ENCODE data around the gene LRBA.

The LRBA gene

GRCh38 chr4:150950657-150951288 lies 64.3 kb downstream of the LRBA start:
- H3K9me3 Mint-ChIP-seq, result peaks cover under 1% of the 10 kb centered on the region
- DNase-seq (no peak), ATAC-seq (no peak)
- no peak overlapping the region for H3K4me3 Mint-ChIP-seq
- peaks cover 53% of the 10 kb centered on the region for H3K4me1 Mint-ChIP-seq
- H3K36me3 Mint-ChIP-seq (ENCODE audit: low read depth), result peaks cover 8% of the 10 kb centered on the region
- H3K27me3 Mint-ChIP-seq, result no peaks in the 10 kb centered on the region
- H3K27ac Mint-ChIP-seq, result no peak overlapping the region

GRCh38 chr4:150949943-150950342 lies 65.1 kb downstream of the LRBA start:
- peaks cover 52% of the 10 kb centered on the region for H3K4me1 Mint-ChIP-seq
- no peak overlapping the region for H3K4me3 Mint-ChIP-seq
- ATAC-seq, result no peak
- H3K36me3 Mint-ChIP-seq (ENCODE audit: low read depth), result peaks cover 6% of the 10 kb centered on the region
- H3K27me3 Mint-ChIP-seq, result no peaks in the 10 kb centered on the region
- H3K27ac Mint-ChIP-seq, result no peak overlapping the region
- no peaks in the 10 kb centered on the region for H3K9me3 Mint-ChIP-seq
- no peak for DNase-seq

GRCh38 chr4:150949342-150949741 lies 65.7 kb downstream of the LRBA start:
- Mint-ChIP-seq H3K4me3 (no peak overlapping the region), H3K27ac (no peak overlapping the region), H3K9me3 (no peaks in the 10 kb centered on the region), H3K36me3 (ENCODE audit: low read depth) (peaks cover 6% of the 10 kb centered on the region), H3K27me3 (no peaks in the 10 kb centered on the region), H3K4me1 (peaks cover 58% of the 10 kb centered on the region)
- DNase-seq, result no peak
- ATAC-seq, result no peak

- peaks cover 62% of the 10 kb centered on the region for H3K4me1 Mint-ChIP-seq
- no peaks in the 10 kb centered on the region for H3K27me3 Mint-ChIP-seq
- no peak overlapping the region for H3K4me3 Mint-ChIP-seq
- no peak for ATAC-seq
- H3K9me3 Mint-ChIP-seq, result no peaks in the 10 kb centered on the region
- no peak overlapping the region for H3K27ac Mint-ChIP-seq
- no peak for DNase-seq
- peaks cover 7% of the 10 kb centered on the region for H3K36me3 Mint-ChIP-seq (ENCODE audit: low read depth)
Observed at GRCh38 chr4:150948710-150949109, 66.4 kb downstream of the LRBA start.

GRCh38 chr4:150948074-150948473 lies 67.0 kb downstream of the LRBA start:
- H3K9me3 Mint-ChIP-seq, result no peaks in the 10 kb centered on the region
- peaks cover 8% of the 10 kb centered on the region for H3K36me3 Mint-ChIP-seq (ENCODE audit: low read depth)
- H3K27me3 Mint-ChIP-seq, result no peaks in the 10 kb centered on the region
- DNase-seq (no peak), ATAC-seq (no peak)
- H3K4me1 Mint-ChIP-seq, result peaks cover 66% of the 10 kb centered on the region
- no peak overlapping the region for H3K27ac Mint-ChIP-seq
- H3K4me3 Mint-ChIP-seq, result no peak overlapping the region

GRCh38 chr4:150944660-150945059 lies 70.4 kb downstream of the LRBA start:
- no peak for DNase-seq
- H3K9me3 Mint-ChIP-seq, result no peaks in the 10 kb centered on the region

GRCh38 chr4:150943818-150944217 lies 71.3 kb downstream of the LRBA start:
- ATAC-seq (peak; percentile 83), DNase-seq (peak; percentile 7)
- Mint-ChIP-seq H3K36me3 (ENCODE audit: low read depth) (peaks cover 7% of the 10 kb centered on the region), H3K27me3 (no peaks in the 10 kb centered on the region), H3K9me3 (no peaks in the 10 kb centered on the region), H3K4me3 (no peak overlapping the region), H3K27ac (peak overlapping the region; percentile 67), H3K4me1 (peaks cover 58% of the 10 kb centered on the region)

More at GRCh38 chr4:150944660-150945059, 70.4 kb downstream of the LRBA start:
- Mint-ChIP-seq H3K4me1 (peaks cover 55% of the 10 kb centered on the region), H3K36me3 (ENCODE audit: low read depth) (peaks cover 9% of the 10 kb centered on the region), H3K27me3 (no peaks in the 10 kb centered on the region), H3K27ac (no peak overlapping the region), H3K4me3 (no peak overlapping the region)
- no peak for ATAC-seq

- H3K27me3 Mint-ChIP-seq, result no peaks in the 10 kb centered on the region
- H3K9me3 Mint-ChIP-seq, result no peaks in the 10 kb centered on the region
- H3K27ac Mint-ChIP-seq, result no peak overlapping the region
- H3K4me3 Mint-ChIP-seq, result no peak overlapping the region
- ATAC-seq, result no peak
- no peak for DNase-seq
- H3K36me3 Mint-ChIP-seq (ENCODE audit: low read depth), result peaks cover 7% of the 10 kb centered on the region
- H3K4me1 Mint-ChIP-seq, result peaks cover 63% of the 10 kb centered on the region
Observed at GRCh38 chr4:150943126-150943525, 72.0 kb downstream of the LRBA start.

GRCh38 chr4:150942539-150942938 lies 72.5 kb downstream of the LRBA start:
- Mint-ChIP-seq H3K27me3 (no peaks in the 10 kb centered on the region), H3K36me3 (ENCODE audit: low read depth) (peaks cover 7% of the 10 kb centered on the region), H3K4me1 (peaks cover 61% of the 10 kb centered on the region), H3K27ac (no peak overlapping the region), H3K4me3 (no peak overlapping the region), H3K9me3 (no peaks in the 10 kb centered on the region)
- DNase-seq (no peak), ATAC-seq (no peak)

- H3K4me3 Mint-ChIP-seq, result no peak overlapping the region
- H3K27ac Mint-ChIP-seq, result no peak overlapping the region
- ATAC-seq (no peak), DNase-seq (no peak)
- no peaks in the 10 kb centered on the region for H3K9me3 Mint-ChIP-seq
- H3K27me3 Mint-ChIP-seq, result no peaks in the 10 kb centered on the region
- H3K36me3 Mint-ChIP-seq (ENCODE audit: low read depth), result peaks cover 7% of the 10 kb centered on the region
- H3K4me1 Mint-ChIP-seq, result peaks cover 63% of the 10 kb centered on the region
Observed at GRCh38 chr4:150940123-150940522, 75.0 kb downstream of the LRBA start.

GRCh38 chr4:150939530-150939929 lies 75.6 kb downstream of the LRBA start:
- Mint-ChIP-seq H3K27ac (no peak overlapping the region), H3K4me3 (no peak overlapping the region), H3K4me1 (peaks cover 59% of the 10 kb centered on the region), H3K36me3 (ENCODE audit: low read depth) (peaks cover 7% of the 10 kb centered on the region), H3K27me3 (no peaks in the 10 kb centered on the region), H3K9me3 (no peaks in the 10 kb centered on the region)
- ATAC-seq (no peak), DNase-seq (no peak)

- H3K9me3 Mint-ChIP-seq, result no peaks in the 10 kb centered on the region
- peaks cover 7% of the 10 kb centered on the region for H3K36me3 Mint-ChIP-seq (ENCODE audit: low read depth)
- ATAC-seq, result no peak
Observed at GRCh38 chr4:150938873-150939499, 76.1 kb downstream of the LRBA start.

GRCh38 chr4:150938417-150938816 lies 76.7 kb downstream of the LRBA start:
- DNase-seq (no peak), ATAC-seq (no peak)
- Mint-ChIP-seq H3K27me3 (no peaks in the 10 kb centered on the region), H3K4me1 (peaks cover 50% of the 10 kb centered on the region), H3K36me3 (ENCODE audit: low read depth) (peaks cover 5% of the 10 kb centered on the region), H3K9me3 (no peaks in the 10 kb centered on the region), H3K27ac (no peak overlapping the region), H3K4me3 (no peak overlapping the region)

More at GRCh38 chr4:150938873-150939499, 76.1 kb downstream of the LRBA start:
- Mint-ChIP-seq H3K27ac (no peak overlapping the region), H3K27me3 (no peaks in the 10 kb centered on the region), H3K4me3 (no peak overlapping the region), H3K4me1 (peaks cover 55% of the 10 kb centered on the region)
- DNase-seq, result no peak

GRCh38 chr4:150934022-150934421 lies 81.1 kb downstream of the LRBA start:
- H3K4me3 Mint-ChIP-seq, result no peak overlapping the region
- no peaks in the 10 kb centered on the region for H3K27me3 Mint-ChIP-seq
- DNase-seq, result no peak
- no peak overlapping the region for H3K27ac Mint-ChIP-seq
- no peak for ATAC-seq
- H3K4me1 Mint-ChIP-seq, result peaks cover 25% of the 10 kb centered on the region
- H3K9me3 Mint-ChIP-seq, result no peaks in the 10 kb centered on the region
- peaks cover under 1% of the 10 kb centered on the region for H3K36me3 Mint-ChIP-seq (ENCODE audit: low read depth)

- peak overlapping the region; percentile 27 for H3K27ac Mint-ChIP-seq
- DNase-seq (no peak), ATAC-seq (no peak)
- peaks cover 13% of the 10 kb centered on the region for H3K36me3 Mint-ChIP-seq (ENCODE audit: low read depth)
- no peaks in the 10 kb centered on the region for H3K27me3 Mint-ChIP-seq
- H3K9me3 Mint-ChIP-seq, result no peaks in the 10 kb centered on the region
- no peak overlapping the region for H3K4me3 Mint-ChIP-seq
- H3K4me1 Mint-ChIP-seq, result peaks cover 9% of the 10 kb centered on the region
Observed at GRCh38 chr4:150931796-150932195, 83.3 kb downstream of the LRBA start.
